Fibroblast of mammary gland (primary cell): ENCODE measurements around the gene EIPR1.
A peak's percentile ranks its signal among the peaks of the same experiment; 100 is the strongest.

Experiments used
- DNase-seq: peaks from one replicate; pipeline ENCODE4 v3.0.0-alpha.2; 2010; ENCODE audit warnings: low read depth
- H3K4me3 ChIP-seq: 2 replicates; pipeline ENCODE4 v1.5.1; 2011; ENCODE audit warnings: low read depth, mild to moderate bottlenecking, low read length, moderate library complexity; ENCODE audit not compliant: control insufficient read depth
- CTCF ChIP-seq: conservative IDR thresholded peaks from 2 replicates; pipeline ENCODE4 v1.5.1; 2011; ENCODE audit warnings: low read depth, low read length, inconsistent platforms; ENCODE audit not compliant: control insufficient read depth, insufficient read depth

The EIPR1 gene

GRCh38 chr2:3169106-3169870 lies 208.3 kb downstream of the EIPR1 start:
- H3K4me3 ChIP-seq: no peak overlapping the region
- peak; percentile 76 for DNase-seq
- peak; percentile 3 for TF ChIP-seq CTCF

GRCh38 chr2:3168230-3168891 lies 209.3 kb downstream of the EIPR1 start:
- H3K4me3 ChIP-seq: no peak overlapping the region
- peak; percentile 78 for DNase-seq
- no peak for TF ChIP-seq CTCF

GRCh38 chr2:3163401-3163800 lies 214.2 kb downstream of the EIPR1 start:
- TF ChIP-seq CTCF: no peak
- DNase-seq: no peak
- H3K4me3 ChIP-seq: no peak overlapping the region

- DNase-seq: no peak
- TF ChIP-seq CTCF: no peak
- H3K4me3 ChIP-seq: no peak overlapping the region
Measured at GRCh38 chr2:3162442-3163077, 215.1 kb downstream of the EIPR1 start.

- no peak for TF ChIP-seq CTCF
- DNase-seq: peak; percentile 15
- H3K4me3 ChIP-seq: no peak overlapping the region
Measured at GRCh38 chr2:3160751-3161330, 216.8 kb downstream of the EIPR1 start.

GRCh38 chr2:3159782-3160545 lies 217.7 kb downstream of the EIPR1 start:
- no peak overlapping the region for H3K4me3 ChIP-seq
- no peak for DNase-seq
- TF ChIP-seq CTCF: no peak
